T-helper 1 cell treated with Interleukin-12 subunit alpha and Interleukin-12 subunit beta and Interleukin-4 antibody, amounts not matched to agents 30 μg/mL and 1 μg/mL, for 36 hours (primary cell): ENCODE measurements around the gene CBR4.
"Not testable (repeated sequence)": the region's sequence is repeated elsewhere in the genome, so short reads cannot be mapped to it uniquely, and the experiment has no call there.

ENCODE experiments used
- H3K27ac Mint-ChIP-seq: one replicate; pipeline ENCODE4 v1.8.0; 2021; ENCODE audit warnings: mild to moderate bottlenecking, mixed read lengths
- H3K27me3 Mint-ChIP-seq: one replicate; pipeline ENCODE4 v1.8.0; 2021; ENCODE audit warnings: low read depth, mixed read lengths
- H3K36me3 Mint-ChIP-seq: one replicate; pipeline ENCODE4 v1.8.0; 2021; ENCODE audit warnings: low read depth, mixed read lengths
- H3K4me1 Mint-ChIP-seq: one replicate; pipeline ENCODE4 v1.8.0; 2021; ENCODE audit warnings: low read depth, mixed read lengths
- H3K4me3 Mint-ChIP-seq: one replicate; pipeline ENCODE4 v1.8.0; 2021; ENCODE audit warnings: mild to moderate bottlenecking, moderate library complexity, mixed read lengths
- H3K9me3 Mint-ChIP-seq: one replicate; pipeline ENCODE4 v1.8.0; 2021; ENCODE audit warnings: mixed read lengths

The CBR4 gene

GRCh38 chr4:168992952-168993482, 17.0 kb downstream of the CBR4 start:
- H3K36me3 Mint-ChIP-seq, H3K4me1 Mint-ChIP-seq, H3K27ac Mint-ChIP-seq, H3K4me3 Mint-ChIP-seq, H3K27me3 Mint-ChIP-seq, H3K9me3 Mint-ChIP-seq: not testable (repeated sequence)

- Mint-ChIP-seq H3K4me1 (no peaks in the 10 kb centered on the region), H3K36me3 (peaks cover 34% of the 10 kb centered on the region)
Observed at GRCh38 chr4:168981942-168982341, 28.1 kb downstream of the CBR4 start.

GRCh38 chr4:168981460-168981859, 28.6 kb downstream of the CBR4 start:
- Mint-ChIP-seq H3K4me3 (no peak overlapping the region), H3K4me1 (no peaks in the 10 kb centered on the region), H3K9me3 (peaks cover 20% of the 10 kb centered on the region), H3K27ac (no peak overlapping the region), H3K27me3 (no peaks in the 10 kb centered on the region), H3K36me3 (peaks cover 34% of the 10 kb centered on the region)

More at GRCh38 chr4:168981942-168982341, 28.1 kb downstream of the CBR4 start:
- no peak overlapping the region for H3K27ac Mint-ChIP-seq
- peaks cover 20% of the 10 kb centered on the region for H3K9me3 Mint-ChIP-seq
- no peaks in the 10 kb centered on the region for H3K27me3 Mint-ChIP-seq
- H3K4me3 Mint-ChIP-seq = no peak overlapping the region

- Mint-ChIP-seq H3K27ac (no peak overlapping the region), H3K27me3 (no peaks in the 10 kb centered on the region), H3K36me3 (peaks cover 29% of the 10 kb centered on the region), H3K4me3 (no peak overlapping the region), H3K9me3 (peaks cover 24% of the 10 kb centered on the region), H3K4me1 (no peaks in the 10 kb centered on the region)
Observed at GRCh38 chr4:168979338-168979737, 30.7 kb downstream of the CBR4 start.

GRCh38 chr4:168978001-168978700, 31.9 kb downstream of the CBR4 start:
- Mint-ChIP-seq H3K4me1 (no peaks in the 10 kb centered on the region), H3K27ac (no peak overlapping the region), H3K9me3 (peaks cover 29% of the 10 kb centered on the region), H3K4me3 (no peak overlapping the region), H3K27me3 (no peaks in the 10 kb centered on the region), H3K36me3 (peaks cover 28% of the 10 kb centered on the region)

GRCh38 chr4:168972596-168972995, 37.5 kb downstream of the CBR4 start:
- Mint-ChIP-seq H3K36me3 (peaks cover 10% of the 10 kb centered on the region), H3K27me3 (no peaks in the 10 kb centered on the region), H3K4me1 (no peaks in the 10 kb centered on the region), H3K27ac (no peak overlapping the region), H3K9me3 (peaks cover 30% of the 10 kb centered on the region), H3K4me3 (no peak overlapping the region)

GRCh38 chr4:168960716-168961115, 49.3 kb downstream of the CBR4 start:
- Mint-ChIP-seq H3K4me1 (no peaks in the 10 kb centered on the region), H3K4me3 (no peak overlapping the region), H3K9me3 (no peaks in the 10 kb centered on the region), H3K27ac (no peak overlapping the region), H3K27me3 (no peaks in the 10 kb centered on the region), H3K36me3 (no peaks in the 10 kb centered on the region)

- H3K9me3 Mint-ChIP-seq = peaks cover under 1% of the 10 kb centered on the region
- no peaks in the 10 kb centered on the region for H3K36me3 Mint-ChIP-seq
- no peaks in the 10 kb centered on the region for H3K4me1 Mint-ChIP-seq
- no peak overlapping the region for H3K27ac Mint-ChIP-seq
- no peaks in the 10 kb centered on the region for H3K27me3 Mint-ChIP-seq
- no peak overlapping the region for H3K4me3 Mint-ChIP-seq
Observed at GRCh38 chr4:168955674-168956073, 54.4 kb downstream of the CBR4 start.

- not testable (repeated sequence) for H3K27me3 Mint-ChIP-seq, H3K4me1 Mint-ChIP-seq, H3K9me3 Mint-ChIP-seq, H3K4me3 Mint-ChIP-seq, H3K36me3 Mint-ChIP-seq, H3K27ac Mint-ChIP-seq
Observed at GRCh38 chr4:168952821-168953246, 57.2 kb downstream of the CBR4 start.

GRCh38 chr4:168945291-168945690, 64.8 kb downstream of the CBR4 start:
- no peak overlapping the region for H3K4me3 Mint-ChIP-seq
- H3K9me3 Mint-ChIP-seq = no peaks in the 10 kb centered on the region
- peaks cover 10% of the 10 kb centered on the region for H3K27me3 Mint-ChIP-seq
- H3K36me3 Mint-ChIP-seq = no peaks in the 10 kb centered on the region
- H3K27ac Mint-ChIP-seq = no peak overlapping the region
- H3K4me1 Mint-ChIP-seq = no peaks in the 10 kb centered on the region

- Mint-ChIP-seq H3K36me3 (no peaks in the 10 kb centered on the region), H3K4me3 (no peak overlapping the region), H3K9me3 (peaks cover 12% of the 10 kb centered on the region), H3K4me1 (no peaks in the 10 kb centered on the region), H3K27me3 (peaks cover 5% of the 10 kb centered on the region), H3K27ac (no peak overlapping the region)
Observed at GRCh38 chr4:168942985-168943384, 67.1 kb downstream of the CBR4 start.
